ENCODE results near the gene EML1. TPM values are rescaled to one million over a fixed set of nuclear protein-coding genes. Genes with fewer than 3 reads are reported as not detected.
A peak's percentile ranks its signal among the peaks of the same experiment; 100 is the strongest.

Gene EML1
- total RNA-seq, 1 donor from 2014 or later, result 0.98 TPM

DNA sequence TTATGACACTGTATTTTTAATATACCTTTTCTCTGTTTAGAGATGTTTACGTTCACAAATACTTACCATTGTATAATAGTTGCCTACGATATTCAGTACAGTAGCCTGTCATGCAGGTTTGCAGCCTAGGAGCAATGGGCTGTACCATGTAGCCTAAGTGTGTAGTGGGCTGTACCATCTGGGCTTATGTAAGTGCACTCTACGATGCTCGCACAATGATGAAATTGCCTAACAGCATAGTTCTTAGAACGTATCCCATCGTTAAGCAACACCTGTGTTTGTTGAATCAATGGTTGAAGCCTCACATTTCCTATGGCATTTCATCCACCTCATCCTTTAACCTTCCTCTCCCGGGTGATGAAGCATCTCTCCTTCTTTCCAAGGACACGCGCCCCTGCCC, 12.5 kb upstream of the EML1 start:
- peaks cover 27% of the 10 kb centered on the region for H3K27me3 Mint-ChIP-seq
- DNase-seq, result no peak
- no peak overlapping the region for H3K27ac Mint-ChIP-seq
- H3K9me3 Mint-ChIP-seq, result no peaks in the 10 kb centered on the region
- no peaks in the 10 kb centered on the region for H3K36me3 Mint-ChIP-seq (ENCODE audit: low read depth)
- intact Hi-C loops (cut with micrococcal nuclease), result no loop called here
- H3K4me3 Mint-ChIP-seq, result no peak overlapping the region
- H3K4me1 Mint-ChIP-seq, result no peaks in the 10 kb centered on the region

DNA sequence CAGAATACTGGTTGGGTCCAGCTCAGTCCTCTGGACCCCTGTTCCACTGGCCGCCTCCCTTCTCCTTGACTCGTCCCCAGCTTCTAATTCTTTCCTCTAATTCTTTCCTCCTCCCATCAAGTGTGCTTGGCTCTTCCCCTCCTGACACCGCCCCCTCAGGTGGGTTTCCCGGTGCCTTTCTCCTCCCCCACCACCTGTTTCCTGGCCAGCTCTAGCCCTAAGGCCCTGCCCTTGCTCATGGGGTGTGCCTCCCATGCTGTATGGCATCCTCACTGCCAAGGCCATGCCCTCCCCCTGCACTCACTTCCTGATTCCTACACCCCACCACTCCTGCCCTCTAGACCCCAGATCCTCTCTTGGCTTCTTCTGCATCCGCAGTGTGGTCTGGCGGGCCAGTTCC, 12.1 kb upstream of the EML1 start:
- no peak for DNase-seq
- intact Hi-C loops (cut with micrococcal nuclease), result no loop called here
- Mint-ChIP-seq H3K27ac (no peak overlapping the region), H3K9me3 (no peaks in the 10 kb centered on the region), H3K4me1 (no peaks in the 10 kb centered on the region), H3K27me3 (peaks cover 26% of the 10 kb centered on the region), H3K4me3 (no peak overlapping the region), H3K36me3 (ENCODE audit: low read depth) (no peaks in the 10 kb centered on the region)

DNA sequence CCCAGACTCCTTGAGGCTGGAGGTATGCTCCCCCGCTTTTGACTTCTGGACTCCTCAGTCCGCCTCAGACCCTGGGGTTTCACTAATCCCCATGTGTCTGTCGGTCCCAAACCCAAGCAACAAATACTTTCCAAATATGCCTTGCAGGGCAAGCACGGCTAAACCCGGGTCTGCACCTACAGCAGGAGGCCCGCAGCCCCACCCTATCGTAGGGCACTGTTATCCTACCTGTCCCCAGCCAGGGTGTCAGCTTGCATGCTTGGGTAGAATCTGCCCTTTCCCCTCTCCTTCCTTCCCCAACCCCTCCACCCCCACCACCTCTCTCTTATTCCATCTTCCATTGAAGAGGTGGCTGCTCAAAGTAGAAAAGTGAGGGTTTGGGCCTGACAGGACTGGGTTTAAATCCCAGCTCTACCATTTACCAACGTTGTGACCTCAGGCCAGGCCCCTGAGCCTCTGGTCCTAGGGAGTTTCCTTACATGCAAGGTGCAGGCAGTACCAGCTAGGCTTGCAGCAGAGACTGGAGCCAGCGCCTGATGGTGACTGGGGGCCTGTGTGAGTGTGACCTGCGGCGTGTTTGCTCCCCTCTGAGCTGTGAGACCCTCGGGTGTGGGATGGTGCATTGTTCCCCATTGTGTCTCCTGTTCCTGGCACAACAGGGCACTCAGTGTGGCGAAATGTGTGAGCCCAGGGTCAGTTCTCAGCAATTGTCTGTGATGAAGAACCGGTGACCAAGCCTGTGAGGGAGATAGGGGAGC, 11.2 kb upstream of the EML1 start:
- no peak for DNase-seq
- no peaks in the 10 kb centered on the region for H3K36me3 Mint-ChIP-seq (ENCODE audit: low read depth)
- H3K4me1 Mint-ChIP-seq, result no peaks in the 10 kb centered on the region
- H3K27me3 Mint-ChIP-seq, result peaks cover 29% of the 10 kb centered on the region
- H3K9me3 Mint-ChIP-seq, result no peaks in the 10 kb centered on the region
- H3K27ac Mint-ChIP-seq, result no peak overlapping the region
- intact Hi-C loops (cut with micrococcal nuclease), result no loop called here
- no peak overlapping the region for H3K4me3 Mint-ChIP-seq

DNA sequence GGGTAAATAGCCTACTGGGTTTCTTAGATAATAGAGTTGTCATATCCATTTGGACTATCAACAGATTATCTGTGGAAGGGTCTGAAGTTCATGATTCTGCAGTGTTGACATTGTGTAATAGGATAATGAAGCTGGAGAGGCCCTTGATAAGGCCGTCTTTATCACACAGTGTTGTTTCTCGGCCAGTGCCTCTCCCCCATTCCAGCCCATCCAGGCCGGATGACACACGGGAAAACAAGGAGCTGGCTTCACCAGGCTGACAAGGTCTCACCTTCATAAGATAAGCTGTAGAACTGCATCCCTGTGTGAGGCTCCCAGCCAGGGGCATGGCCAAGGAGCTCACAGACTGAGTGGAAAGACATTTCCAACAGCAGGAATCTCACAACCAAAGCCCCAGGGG, 8.7 kb upstream of the EML1 start:
- Mint-ChIP-seq H3K4me3 (no peak overlapping the region), H3K9me3 (no peaks in the 10 kb centered on the region), H3K27me3 (peaks cover 13% of the 10 kb centered on the region), H3K27ac (no peak overlapping the region), H3K36me3 (ENCODE audit: low read depth) (no peaks in the 10 kb centered on the region), H3K4me1 (no peaks in the 10 kb centered on the region)
- no peak for DNase-seq
- intact Hi-C loops (cut with micrococcal nuclease), result no loop called here

DNA sequence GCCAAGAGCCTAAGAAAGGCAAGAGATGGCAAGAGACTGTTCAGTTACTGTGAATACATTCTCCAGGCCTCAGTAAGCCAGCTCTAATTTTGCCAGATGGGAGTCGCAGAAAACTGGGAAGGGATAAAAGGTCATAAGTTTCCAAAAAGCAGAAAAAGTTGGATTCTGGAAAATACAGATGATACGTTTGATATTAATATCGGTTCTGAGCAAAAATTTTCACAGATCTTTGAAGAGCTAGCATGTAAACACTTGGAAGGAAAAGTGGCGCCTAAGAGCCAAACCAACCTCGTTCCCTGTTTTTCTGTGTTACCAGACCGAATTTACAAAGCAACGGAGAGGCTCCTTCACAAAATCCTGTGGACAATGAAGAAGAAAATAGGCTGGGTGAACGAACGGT, 7.8 kb upstream of the EML1 start:
- no peak overlapping the region for H3K27ac Mint-ChIP-seq
- intact Hi-C loops (cut with micrococcal nuclease), result no loop called here
- no peak for DNase-seq
- H3K4me3 Mint-ChIP-seq, result no peak overlapping the region
- no peaks in the 10 kb centered on the region for H3K9me3 Mint-ChIP-seq
- H3K4me1 Mint-ChIP-seq, result peaks cover 6% of the 10 kb centered on the region
- peaks cover 14% of the 10 kb centered on the region for H3K27me3 Mint-ChIP-seq
- H3K36me3 Mint-ChIP-seq (ENCODE audit: low read depth), result no peaks in the 10 kb centered on the region

DNA sequence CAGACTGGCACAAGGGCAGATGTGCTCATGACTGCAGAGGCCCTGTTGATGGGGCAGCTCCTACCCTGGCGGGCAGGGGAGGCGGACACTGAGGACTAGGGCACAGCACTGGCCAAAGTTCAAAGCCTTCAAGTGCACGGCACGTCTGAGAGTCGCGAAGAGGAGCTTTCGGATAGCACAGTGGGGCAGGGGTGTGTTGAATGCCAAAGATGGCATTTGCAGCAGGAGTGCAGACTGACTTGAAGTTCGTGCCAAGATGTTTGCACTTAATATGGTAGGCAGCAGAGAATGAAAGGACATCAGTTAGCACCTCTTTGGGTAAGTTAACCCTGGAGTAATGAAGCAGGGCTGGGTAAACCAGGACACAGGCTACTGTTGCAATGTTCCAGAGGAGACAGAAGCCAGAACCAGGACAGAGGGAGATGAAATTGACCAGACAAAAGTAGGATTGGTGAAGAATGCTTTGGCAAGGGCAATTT, 6.7 kb upstream of the EML1 start:
- no peak overlapping the region for H3K4me3 Mint-ChIP-seq
- no peaks in the 10 kb centered on the region for H3K36me3 Mint-ChIP-seq (ENCODE audit: low read depth)
- H3K9me3 Mint-ChIP-seq, result no peaks in the 10 kb centered on the region
- no peak for DNase-seq
- no peak overlapping the region for H3K27ac Mint-ChIP-seq
- H3K4me1 Mint-ChIP-seq, result peaks cover 10% of the 10 kb centered on the region
- intact Hi-C loops (cut with micrococcal nuclease), result no loop called here
- H3K27me3 Mint-ChIP-seq, result peaks cover 15% of the 10 kb centered on the region

DNA sequence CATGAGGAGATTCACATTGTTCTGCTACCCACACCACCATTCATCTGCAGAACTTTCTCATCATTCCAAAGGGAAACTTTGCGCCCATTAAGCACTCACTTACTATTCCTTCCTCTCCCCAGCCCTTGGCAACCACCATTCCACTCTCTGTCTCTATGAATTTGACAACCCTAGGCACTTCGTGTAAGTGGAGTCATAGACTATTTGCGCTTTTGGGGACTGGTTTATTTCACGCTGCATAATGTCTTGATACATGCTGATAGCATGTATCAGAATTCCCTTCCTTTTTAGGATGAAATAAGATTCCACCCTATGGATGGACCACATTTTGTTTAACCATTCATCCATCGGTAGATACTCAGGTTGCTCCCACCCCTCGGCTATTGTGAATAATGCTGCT, 4.5 kb upstream of the EML1 start:
- Mint-ChIP-seq H3K27ac (no peak overlapping the region), H3K4me1 (peaks cover 10% of the 10 kb centered on the region), H3K9me3 (no peaks in the 10 kb centered on the region), H3K27me3 (peaks cover 26% of the 10 kb centered on the region), H3K4me3 (no peak overlapping the region), H3K36me3 (ENCODE audit: low read depth) (no peaks in the 10 kb centered on the region)
- intact Hi-C loops (cut with micrococcal nuclease), result no loop called here
- no peak for DNase-seq

DNA sequence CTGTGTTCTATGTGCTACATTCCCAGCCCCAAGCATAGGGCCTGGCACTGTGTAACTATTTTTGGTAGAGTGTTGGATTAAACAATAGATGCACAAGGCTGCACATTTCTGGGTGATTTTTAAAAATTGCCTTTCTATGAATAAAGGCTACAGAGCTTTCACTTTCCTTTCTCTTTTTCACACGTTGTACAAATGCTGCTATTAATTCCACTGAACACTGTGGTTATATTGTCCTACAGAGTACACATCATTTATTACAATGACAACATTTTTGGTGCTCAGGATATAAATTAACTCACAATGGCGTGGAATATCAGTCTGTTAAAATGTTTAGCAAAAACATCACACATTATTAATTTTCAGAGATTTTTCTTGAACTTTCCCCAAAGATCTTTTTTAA, 3.6 kb upstream of the EML1 start:
- Mint-ChIP-seq H3K4me1 (peaks cover 14% of the 10 kb centered on the region), H3K27ac (no peak overlapping the region), H3K36me3 (ENCODE audit: low read depth) (no peaks in the 10 kb centered on the region), H3K9me3 (no peaks in the 10 kb centered on the region), H3K27me3 (peaks cover 34% of the 10 kb centered on the region), H3K4me3 (no peak overlapping the region)
- no peak for DNase-seq
- intact Hi-C loops (cut with micrococcal nuclease), result no loop called here

DNA sequence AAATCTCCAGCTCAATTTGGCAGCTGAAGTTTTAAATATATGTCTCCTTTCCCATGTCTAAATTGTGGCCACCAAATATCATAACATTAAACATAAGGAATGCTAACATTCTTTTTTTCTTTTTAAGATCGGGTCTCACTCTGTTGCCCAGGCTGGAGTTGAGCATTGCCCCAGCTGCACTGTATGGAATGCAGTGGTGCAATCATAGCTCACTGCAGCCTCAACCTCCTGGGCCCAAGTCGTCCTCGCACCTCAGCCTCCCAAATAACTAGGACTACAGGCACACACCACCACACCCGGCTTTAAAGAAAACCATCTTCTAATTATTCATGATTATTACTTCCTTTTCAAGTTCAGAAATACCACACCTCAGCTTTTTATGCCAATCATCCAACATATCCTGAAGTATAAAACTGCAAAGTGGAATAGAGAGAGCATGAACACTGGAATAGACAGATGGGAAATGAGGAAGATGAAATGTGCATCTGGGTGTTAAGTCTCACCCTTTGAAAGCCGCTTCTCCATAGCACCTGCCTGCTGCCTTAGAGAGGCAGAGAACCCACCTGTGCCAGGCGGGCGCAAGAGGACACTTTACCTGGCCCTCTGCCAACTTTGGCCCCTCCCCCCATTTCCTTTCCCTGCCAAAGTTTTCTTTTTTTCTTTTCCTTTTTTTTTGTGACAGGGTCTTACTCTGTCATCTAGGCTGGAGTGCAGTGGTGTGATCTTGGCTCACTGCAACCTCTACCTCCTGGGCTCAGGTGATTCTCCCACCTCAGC, 2.8 kb upstream of the EML1 start:
- Mint-ChIP-seq H3K36me3 (ENCODE audit: low read depth) (no peaks in the 10 kb centered on the region), H3K27me3 (peaks cover 42% of the 10 kb centered on the region), H3K4me1 (peaks cover 14% of the 10 kb centered on the region), H3K9me3 (no peaks in the 10 kb centered on the region), H3K4me3 (no peak overlapping the region), H3K27ac (no peak overlapping the region)
- intact Hi-C loops (cut with micrococcal nuclease), result loop anchor here (5.0 kb wide), 1 partner anchor 108 kb away; the partner anchor contains the start of gene CYP46A1
- no peak for DNase-seq

DNA sequence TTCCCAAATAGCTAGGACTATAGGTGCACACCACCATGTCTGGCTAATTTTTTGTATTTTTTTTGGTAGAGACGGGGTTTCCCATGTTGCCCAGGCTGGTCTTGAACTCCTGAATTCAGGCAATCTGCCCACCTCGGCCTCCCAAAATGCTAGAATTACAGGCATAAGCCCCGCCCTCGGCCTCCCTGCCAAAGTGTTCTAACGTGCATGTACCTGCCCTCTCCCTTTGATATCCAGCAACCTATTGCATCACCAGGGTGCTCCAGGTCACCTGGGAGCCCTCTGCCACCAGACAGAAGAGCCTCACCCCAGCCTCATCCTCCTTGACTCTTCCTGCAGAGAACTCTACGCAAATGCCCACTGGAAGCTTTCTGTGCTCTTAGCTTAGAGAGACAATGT, 2.2 kb upstream of the EML1 start:
- peaks cover 14% of the 10 kb centered on the region for H3K4me1 Mint-ChIP-seq
- H3K27me3 Mint-ChIP-seq, result peaks cover 48% of the 10 kb centered on the region
- H3K9me3 Mint-ChIP-seq, result no peaks in the 10 kb centered on the region
- H3K27ac Mint-ChIP-seq, result no peak overlapping the region
- no peak for DNase-seq
- intact Hi-C loops (cut with micrococcal nuclease), result loop anchor here (5.0 kb wide), 1 partner anchor 109 kb away; the partner anchor contains the start of gene CYP46A1
- H3K36me3 Mint-ChIP-seq (ENCODE audit: low read depth), result no peaks in the 10 kb centered on the region
- no peak overlapping the region for H3K4me3 Mint-ChIP-seq

DNA sequence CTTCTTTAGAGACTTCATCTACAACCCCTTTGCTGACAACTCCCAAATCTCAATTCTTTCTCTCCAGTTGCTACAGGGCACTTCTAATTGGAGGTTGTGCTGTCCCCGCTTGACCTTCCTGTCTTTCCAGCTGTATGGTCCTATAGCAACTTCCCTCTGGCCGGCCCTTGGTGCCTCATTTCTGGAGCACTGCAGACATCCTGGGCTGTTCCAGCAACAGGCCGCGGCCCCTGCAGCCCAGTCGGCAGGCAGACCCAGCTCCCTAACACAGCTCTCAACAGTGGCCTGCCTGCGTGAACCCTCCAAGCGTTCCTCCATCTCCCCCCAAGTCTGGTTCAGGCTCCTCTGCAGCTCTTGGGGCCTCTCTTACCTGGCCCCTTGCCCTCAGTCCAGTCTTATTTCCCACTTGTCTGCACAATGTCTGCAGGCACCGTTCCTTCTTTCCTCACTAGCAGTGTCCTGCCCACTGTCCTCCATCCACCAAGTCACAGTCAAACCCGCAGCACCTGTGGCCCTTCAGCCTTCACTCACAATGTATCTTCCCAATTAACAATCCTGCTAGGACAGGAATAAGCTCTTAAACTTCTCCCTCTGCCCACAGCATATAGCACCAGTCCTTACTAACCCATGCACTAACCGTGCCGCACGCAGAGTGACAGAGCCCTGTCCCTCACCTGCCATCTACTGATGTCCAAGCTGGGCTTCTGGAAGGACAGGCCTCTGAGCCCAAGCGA, 1.6 kb upstream of the EML1 start:
- Mint-ChIP-seq H3K4me1 (peaks cover 14% of the 10 kb centered on the region), H3K27ac (no peak overlapping the region), H3K27me3 (peaks cover 52% of the 10 kb centered on the region), H3K36me3 (ENCODE audit: low read depth) (no peaks in the 10 kb centered on the region), H3K4me3 (no peak overlapping the region), H3K9me3 (no peaks in the 10 kb centered on the region)
- intact Hi-C loops (cut with micrococcal nuclease), result loop anchor here (5.0 kb wide), 1 partner anchor 109 kb away; the partner anchor contains the start of gene CYP46A1
- no peak for DNase-seq

DNA sequence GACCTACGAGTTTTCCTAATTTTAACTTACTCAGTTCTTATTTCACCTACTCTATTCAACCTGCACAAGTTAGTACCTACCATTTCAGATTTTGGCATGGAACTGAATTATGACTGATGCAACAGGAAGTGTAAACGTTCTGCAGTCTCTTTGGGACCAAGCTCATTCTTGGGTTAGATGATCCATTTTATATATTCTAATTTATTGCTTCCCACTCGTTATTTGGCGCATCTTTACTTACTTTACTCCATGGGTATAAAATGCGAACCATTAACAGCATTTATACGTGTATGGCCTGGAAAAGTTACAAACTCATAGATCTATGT, 1.0 kb upstream of the EML1 start:
- no peak for DNase-seq
- Mint-ChIP-seq H3K36me3 (ENCODE audit: low read depth) (no peaks in the 10 kb centered on the region), H3K4me1 (peaks cover 14% of the 10 kb centered on the region), H3K27me3 (peaks cover 57% of the 10 kb centered on the region), H3K4me3 (peak overlapping the region; percentile 29), H3K27ac (peak overlapping the region; percentile 46), H3K9me3 (no peaks in the 10 kb centered on the region)
- intact Hi-C loops (cut with micrococcal nuclease), result loop anchor here (5.0 kb wide), 1 partner anchor 110 kb away; the partner anchor contains the start of gene CYP46A1

DNA sequence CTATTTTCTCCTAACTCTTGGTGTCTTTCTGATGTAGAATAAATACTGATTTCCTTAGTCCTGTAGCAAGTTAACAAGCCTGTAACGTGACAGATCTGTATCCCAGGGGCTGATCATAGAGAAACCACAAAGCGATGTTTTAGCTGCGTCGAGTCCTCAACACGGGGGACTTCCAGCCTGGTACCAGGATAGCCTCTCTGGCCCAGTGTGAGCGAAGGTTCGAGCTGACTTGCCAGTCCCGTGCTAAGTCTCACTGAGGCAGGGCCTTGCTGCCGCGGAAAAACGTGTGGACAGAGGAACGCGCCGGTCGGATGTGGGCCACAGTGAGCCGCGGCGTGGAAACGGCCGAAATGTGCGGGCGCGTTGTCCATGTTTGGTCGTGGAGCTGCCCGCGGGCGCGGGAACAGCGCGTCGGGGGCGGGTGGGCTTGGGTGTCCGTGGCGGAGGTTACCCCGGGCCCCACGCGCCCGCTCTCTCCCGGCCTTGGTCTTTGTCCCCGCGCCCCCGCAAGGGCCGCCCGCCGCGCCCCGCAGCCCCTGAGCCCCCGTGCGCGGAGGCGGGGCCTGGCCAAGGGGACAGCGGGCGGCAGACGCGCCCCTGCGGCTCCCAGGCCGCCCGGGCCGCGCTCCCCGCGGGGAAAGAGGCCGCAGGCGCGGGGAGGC, 531 bp upstream of the EML1 start:
- H3K27ac Mint-ChIP-seq, result peak overlapping the region; percentile 46
- H3K9me3 Mint-ChIP-seq, result no peaks in the 10 kb centered on the region
- H3K4me1 Mint-ChIP-seq, result peaks cover 14% of the 10 kb centered on the region
- intact Hi-C loops (cut with micrococcal nuclease), result loop anchor here (5.0 kb wide), 1 partner anchor 110 kb away; the partner anchor contains the start of gene CYP46A1
- H3K27me3 Mint-ChIP-seq, result peaks cover 60% of the 10 kb centered on the region
- peak overlapping the region; percentile 29 for H3K4me3 Mint-ChIP-seq
- DNase-seq, result no peak
- H3K36me3 Mint-ChIP-seq (ENCODE audit: low read depth), result no peaks in the 10 kb centered on the region
